Sigmoid colon (tissue), 4 donors: ENCODE data around the gene RABGAP1L.

Experiments used
- EP300 ChIP-seq, 4 donors: sonication (generic); formaldehyde crosslinking; IDR thresholded peaks; one replicate each; pipeline ENCODE4 v1.6.1; 2017; ENCODE audit warnings: antibody characterized with exemption in 4 of 4
- POLR2A ChIP-seq, 2 donors: fragments of 450-650 bp; IDR thresholded peaks; one replicate each; pipeline ENCODE4 v1.6.1; 2016; ENCODE audit warnings: antibody characterized with exemption in 2 of 2, mild to moderate bottlenecking in 2 of 2, moderate library complexity in 2 of 2
- TF ChIP-seq, protein P1 (sequence below), 4 experiments: fragments of 450-650 bp in 3 of 4; fragments of 200-600 bp in 1 of 4; IDR thresholded peaks; one replicate each; pipeline ENCODE4 v1.5.1; 2016 to 2019; ENCODE audit warnings: antibody characterized with exemption in 4 of 4, mild to moderate bottlenecking in 3 of 4, moderate library complexity in 2 of 4

DNA sequence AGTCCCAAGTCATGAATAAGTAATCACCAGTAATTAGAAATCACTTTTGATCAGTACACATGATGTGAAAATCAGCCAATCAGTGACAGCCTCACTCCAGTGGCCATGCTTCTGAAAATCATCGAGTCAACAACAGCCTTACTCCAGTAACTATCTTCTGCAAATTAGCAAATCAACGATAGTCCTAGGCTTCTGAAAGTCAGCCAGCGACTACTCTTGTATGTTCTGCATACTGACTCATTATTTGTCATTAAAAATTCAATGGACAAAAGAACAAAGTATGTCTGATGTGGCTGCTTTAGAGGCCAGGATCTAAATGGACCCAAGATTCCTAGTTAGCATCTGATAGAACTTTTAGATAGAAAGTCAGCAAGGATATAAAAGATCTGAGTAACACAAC lies 391.0 kb downstream of the RABGAP1L start:
- TF ChIP-seq, protein P1, sequence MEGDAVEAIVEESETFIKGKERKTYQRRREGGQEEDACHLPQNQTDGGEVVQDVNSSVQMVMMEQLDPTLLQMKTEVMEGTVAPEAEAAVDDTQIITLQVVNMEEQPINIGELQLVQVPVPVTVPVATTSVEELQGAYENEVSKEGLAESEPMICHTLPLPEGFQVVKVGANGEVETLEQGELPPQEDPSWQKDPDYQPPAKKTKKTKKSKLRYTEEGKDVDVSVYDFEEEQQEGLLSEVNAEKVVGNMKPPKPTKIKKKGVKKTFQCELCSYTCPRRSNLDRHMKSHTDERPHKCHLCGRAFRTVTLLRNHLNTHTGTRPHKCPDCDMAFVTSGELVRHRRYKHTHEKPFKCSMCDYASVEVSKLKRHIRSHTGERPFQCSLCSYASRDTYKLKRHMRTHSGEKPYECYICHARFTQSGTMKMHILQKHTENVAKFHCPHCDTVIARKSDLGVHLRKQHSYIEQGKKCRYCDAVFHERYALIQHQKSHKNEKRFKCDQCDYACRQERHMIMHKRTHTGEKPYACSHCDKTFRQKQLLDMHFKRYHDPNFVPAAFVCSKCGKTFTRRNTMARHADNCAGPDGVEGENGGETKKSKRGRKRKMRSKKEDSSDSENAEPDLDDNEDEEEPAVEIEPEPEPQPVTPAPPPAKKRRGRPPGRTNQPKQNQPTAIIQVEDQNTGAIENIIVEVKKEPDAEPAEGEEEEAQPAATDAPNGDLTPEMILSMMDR (IDR thresholded peaks at IDR 0.05): no peak
- TF ChIP-seq EP300 (IDR thresholded peaks at IDR 0.05): no peak
- no peak for TF ChIP-seq POLR2A (IDR thresholded peaks at IDR 0.05)
